ENCODE measurements around the gene HGD. TPM values are rescaled to one million over a fixed set of nuclear protein-coding genes. Genes with fewer than 3 reads are reported as not detected.

The HGD gene
- total RNA-seq, 1 donor from 2014 or later, result 11.9 TPM

DNA sequence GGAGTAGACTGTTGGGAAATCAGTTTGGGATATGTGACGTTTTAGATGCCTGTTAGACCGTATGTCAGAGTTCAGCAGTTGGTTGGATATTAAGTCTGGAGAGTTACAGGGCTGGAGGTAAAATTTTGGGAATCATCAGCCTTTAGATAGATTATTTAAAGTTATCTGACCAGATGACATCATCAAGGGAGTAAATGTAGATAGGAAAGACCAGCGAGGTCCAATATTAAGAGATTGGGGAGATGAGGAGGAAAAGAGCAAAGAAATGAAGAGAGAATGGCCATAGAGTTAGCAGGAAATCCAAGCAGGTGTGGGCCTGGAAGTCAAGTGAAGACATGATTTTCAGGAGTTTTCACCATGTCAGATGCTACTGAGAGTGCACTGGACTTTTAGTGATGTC, 82.8 kb downstream of the HGD start:
- Mint-ChIP-seq H3K4me1 (ENCODE audit: low read depth) (peaks cover 14% of the 10 kb centered on the region), H3K9me3 (ENCODE audit: low read depth) (no peaks in the 10 kb centered on the region), H3K27me3 (no peaks in the 10 kb centered on the region), H3K36me3 (ENCODE audit: insufficient read depth) (peaks cover 14% of the 10 kb centered on the region), H3K4me3 (ENCODE audit: low read depth) (no peak overlapping the region), H3K27ac (no peak overlapping the region)
- DNase-seq (ENCODE audit: low spot score, unreplicated experiment), result no peak
- TF ChIP-seq CTCF (IDR thresholded peaks at IDR 0.05; ENCODE audit: unreplicated experiment), result no peak

- no peak for TF ChIP-seq CTCF (IDR thresholded peaks at IDR 0.05; ENCODE audit: unreplicated experiment)
- H3K4me1 Mint-ChIP-seq (ENCODE audit: low read depth), result peaks cover 11% of the 10 kb centered on the region
- no peaks in the 10 kb centered on the region for H3K9me3 Mint-ChIP-seq (ENCODE audit: low read depth)
- no peaks in the 10 kb centered on the region for H3K27me3 Mint-ChIP-seq
- no peak overlapping the region for H3K4me3 Mint-ChIP-seq (ENCODE audit: low read depth)
- H3K27ac Mint-ChIP-seq, result peak overlapping the region; percentile 35
- peaks cover 11% of the 10 kb centered on the region for H3K36me3 Mint-ChIP-seq (ENCODE audit: insufficient read depth)
- no peak for DNase-seq (ENCODE audit: low spot score, unreplicated experiment)
These were observed 84.5 kb downstream of the HGD start for GRCh38 chr3:120597445-120598049.

DNA sequence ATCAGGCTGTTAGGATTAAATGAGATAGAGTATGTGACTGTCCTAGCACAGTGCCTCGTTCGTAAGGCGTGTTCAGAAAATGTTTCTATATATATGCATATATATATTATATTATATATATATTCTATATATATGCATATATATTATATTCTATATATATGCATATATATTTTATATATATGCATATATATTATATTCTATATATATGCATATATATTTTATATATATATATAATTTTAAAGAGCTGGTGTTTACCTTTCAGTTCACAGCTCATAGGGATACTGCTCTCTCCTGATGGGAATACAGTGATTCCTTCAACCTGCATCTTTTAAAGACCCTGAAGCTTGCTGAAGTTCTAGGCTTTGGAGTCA, 85.2 kb downstream of the HGD start:
- peaks cover 8% of the 10 kb centered on the region for H3K36me3 Mint-ChIP-seq (ENCODE audit: insufficient read depth)
- no peaks in the 10 kb centered on the region for H3K9me3 Mint-ChIP-seq (ENCODE audit: low read depth)
- H3K27ac Mint-ChIP-seq, result peak overlapping the region; percentile 99
- TF ChIP-seq CTCF (IDR thresholded peaks at IDR 0.05; ENCODE audit: unreplicated experiment), result no peak
- H3K27me3 Mint-ChIP-seq, result no peaks in the 10 kb centered on the region
- H3K4me1 Mint-ChIP-seq (ENCODE audit: low read depth), result peaks cover 11% of the 10 kb centered on the region
- peak overlapping the region; percentile 90 for H3K4me3 Mint-ChIP-seq (ENCODE audit: low read depth)
- DNase-seq (ENCODE audit: low spot score, unreplicated experiment), result no peak

GRCh38 chr3:120596116-120596852, 85.8 kb downstream of the HGD start, which contains the start of gene NDUFB4:
Gene NDUFB4, plus strand, starts transcription at chr3:120596336. Its CDS starts 24 bp downstream, at chr3:120596360.
- Mint-ChIP-seq H3K27ac (peak within 1 kb of the TSS; percentile 99), H3K4me3 (ENCODE audit: low read depth) (peak within 1 kb of the TSS; percentile 90), H3K4me1 (ENCODE audit: low read depth) (peaks cover 10% of the 10 kb centered on the region), H3K27me3 (no peaks in the 10 kb centered on the region), H3K36me3 (ENCODE audit: insufficient read depth) (peaks cover 5% of the 10 kb centered on the region), H3K9me3 (ENCODE audit: low read depth) (no peaks in the 10 kb centered on the region)
- DNase-seq (ENCODE audit: low spot score, unreplicated experiment), result peak; percentile 91
- no peak for TF ChIP-seq CTCF (IDR thresholded peaks at IDR 0.05; ENCODE audit: unreplicated experiment)

GRCh38 chr3:120595788-120596115, 86.3 kb downstream of the HGD start:
- H3K36me3 Mint-ChIP-seq (ENCODE audit: insufficient read depth), result peaks cover 3% of the 10 kb centered on the region
- DNase-seq (ENCODE audit: low spot score, unreplicated experiment), result no peak
- no peak for TF ChIP-seq CTCF (IDR thresholded peaks at IDR 0.05; ENCODE audit: unreplicated experiment)

More at GRCh38 chr3:120595788-120596115, 86.3 kb downstream of the HGD start:
- peaks cover 6% of the 10 kb centered on the region for H3K4me1 Mint-ChIP-seq (ENCODE audit: low read depth)
- H3K27ac Mint-ChIP-seq, result peak overlapping the region; percentile 99
- no peaks in the 10 kb centered on the region for H3K27me3 Mint-ChIP-seq
- peak overlapping the region; percentile 90 for H3K4me3 Mint-ChIP-seq (ENCODE audit: low read depth)
- H3K9me3 Mint-ChIP-seq (ENCODE audit: low read depth), result no peaks in the 10 kb centered on the region

Data from progenitor cell of endocrine pancreas (in vitro differentiated cells).